GM19023 (cell line): Measurements from ENCODE around the gene EXPH5.
"Not testable (repeated sequence)": the region's sequence is repeated elsewhere in the genome, so short reads cannot be mapped to it uniquely, and the experiment has no call there.

Experiments
- ATAC-seq: cut with Tn5 transposase; IDR thresholded peaks from one replicate; pipeline ENCODE4 v1.9.1; 2021; ENCODE audit warnings: mild to moderate bottlenecking, moderate library complexity; ENCODE audit not compliant: unreplicated experiment

The EXPH5 gene

GRCh38 chr11:108602818-108603217, 9.2 kb upstream of the EXPH5 start:
- not testable (repeated sequence) for ATAC-seq

GRCh38 chr11:108601150-108601549, 7.6 kb upstream of the EXPH5 start:
- no peak for ATAC-seq

GRCh38 chr11:108599978-108600377, 6.4 kb upstream of the EXPH5 start:
- no peak for ATAC-seq

- ATAC-seq = no peak
These were observed 4.3 kb upstream of the EXPH5 start for GRCh38 chr11:108597736-108598355.

- ATAC-seq = no peak
These were observed 3.1 kb upstream of the EXPH5 start for GRCh38 chr11:108596701-108597100.

- no peak for ATAC-seq
These were observed 411 bp upstream of the EXPH5 start for GRCh38 chr11:108593923-108594434.

GRCh38 chr11:108592591-108593213, 866 bp downstream of the EXPH5 start:
- ATAC-seq = peak; percentile 32

GRCh38 chr11:108591893-108592292, 1.7 kb downstream of the EXPH5 start:
- ATAC-seq = no peak

- ATAC-seq = no peak
These were observed 4.4 kb downstream of the EXPH5 start for GRCh38 chr11:108589136-108589535.

- no peak for ATAC-seq
These were observed 5.3 kb downstream of the EXPH5 start for GRCh38 chr11:108588287-108588686.

GRCh38 chr11:108587109-108587508, 6.5 kb downstream of the EXPH5 start:
- no peak for ATAC-seq

GRCh38 chr11:108586600-108586999, 7.0 kb downstream of the EXPH5 start:
- no peak for ATAC-seq

- ATAC-seq = not testable (repeated sequence)
These were observed 7.4 kb downstream of the EXPH5 start for GRCh38 chr11:108586185-108586584.

GRCh38 chr11:108584973-108585372, 8.6 kb downstream of the EXPH5 start:
- ATAC-seq = no peak

- no peak for ATAC-seq
These were observed 12.9 kb downstream of the EXPH5 start for GRCh38 chr11:108580645-108581044.

GRCh38 chr11:108580043-108580442, 13.5 kb downstream of the EXPH5 start:
- ATAC-seq = no peak

GRCh38 chr11:108576523-108576922, 17.0 kb downstream of the EXPH5 start:
- ATAC-seq = no peak

GRCh38 chr11:108574675-108575074, 18.9 kb downstream of the EXPH5 start:
- no peak for ATAC-seq

GRCh38 chr11:108571001-108571400, 22.6 kb downstream of the EXPH5 start:
- no peak for ATAC-seq

- no peak for ATAC-seq
These were observed 23.7 kb downstream of the EXPH5 start for GRCh38 chr11:108569896-108570295.

- no peak for ATAC-seq
These were observed 25.2 kb downstream of the EXPH5 start for GRCh38 chr11:108568195-108568858.

- ATAC-seq = no peak
These were observed 27.9 kb downstream of the EXPH5 start for GRCh38 chr11:108565653-108566052.
